ENCODE measurements around the gene SRSF2. TPM values are rescaled to one million over a fixed set of nuclear protein-coding genes. Genes with fewer than 3 reads are reported as not detected.
"Not testable (repeated sequence)": the region's sequence is repeated elsewhere in the genome, so short reads cannot be mapped to it uniquely, and the experiment has no call there.

Gene SRSF2
- total and polyA plus RNA-seq, 3 donors from 2014 or later, result 196 to 461 (median 365) TPM

GRCh38 chr17:76723812-76724211 lies 13.3 kb downstream of the SRSF2 start:
- TF ChIP-seq POLR2A (IDR thresholded peaks at IDR 0.05) (no peak), CTCF (IDR thresholded peaks at IDR 0.05) (no peak)
- WGBS, 2 donors, result 95% methylated on average over 9 of the region's 9 CpGs
- H3K36me3 ChIP-seq (ENCODE audit: low read depth, missing control alignments), result no peaks in the 10 kb centered on the region
- no peak overlapping the region for H3K4me3 ChIP-seq
- H3K4me1 ChIP-seq, result peaks cover 18% of the 10 kb centered on the region
- no peak for DNase-seq
- no peak overlapping the region for H3K27ac ChIP-seq
- H3K9me3 ChIP-seq, result no peaks in the 10 kb centered on the region
- H3K27me3 ChIP-seq, result no peaks in the 10 kb centered on the region
- intact Hi-C loops (cut with DNase I; ENCODE audit: low total_unique reads), result no loop called here

- H3K27ac ChIP-seq, result not testable (repeated sequence)
Measured at GRCh38 chr17:76722977-76723376, 14.2 kb downstream of the SRSF2 start.

GRCh38 chr17:76722279-76722678 lies 14.9 kb downstream of the SRSF2 start:
- TF ChIP-seq CTCF (IDR thresholded peaks at IDR 0.05) (no peak), POLR2A (IDR thresholded peaks at IDR 0.05) (no peak)
- 89 to 95% methylated on average over 8 of the region's 8 CpGs for WGBS, 2 donors
- Histone ChIP-seq H3K27ac (no peak overlapping the region), H3K9me3 (no peaks in the 10 kb centered on the region), H3K27me3 (no peaks in the 10 kb centered on the region), H3K4me3 (no peak overlapping the region), H3K36me3 (ENCODE audit: low read depth, missing control alignments) (no peaks in the 10 kb centered on the region), H3K4me1 (peaks cover 9% of the 10 kb centered on the region)
- DNase-seq, result peak; percentile 11
- intact Hi-C loops (cut with DNase I; ENCODE audit: low total_unique reads), result no loop called here

More at GRCh38 chr17:76722977-76723376, 14.2 kb downstream of the SRSF2 start:
- DNase-seq, result peak; percentile 11
- intact Hi-C loops (cut with DNase I; ENCODE audit: low total_unique reads); H3K4me3 ChIP-seq; H3K36me3 ChIP-seq (ENCODE audit: low read depth, missing control alignments); H3K27me3 ChIP-seq; H3K9me3 ChIP-seq: not testable (repeated sequence)
- H3K4me1 ChIP-seq, result peaks cover 16% of the 10 kb centered on the region
- WGBS, 2 donors, result 92 to 93% methylated on average over 8 of the region's 8 CpGs

GRCh38 chr17:76721463-76721862 lies 15.7 kb downstream of the SRSF2 start:
- Histone ChIP-seq H3K9me3 (no peaks in the 10 kb centered on the region), H3K36me3 (ENCODE audit: low read depth, missing control alignments) (no peaks in the 10 kb centered on the region), H3K27me3 (no peaks in the 10 kb centered on the region), H3K27ac (peak overlapping the region; percentile 24 to 29), H3K4me3 (no peak overlapping the region), H3K4me1 (peaks cover 14% of the 10 kb centered on the region)
- intact Hi-C loops (cut with DNase I; ENCODE audit: low total_unique reads), result no loop called here
- TF ChIP-seq POLR2A (IDR thresholded peaks at IDR 0.05), result no peak
- no peak for TF ChIP-seq CTCF (IDR thresholded peaks at IDR 0.05)
- peak; percentile 4 for DNase-seq
- WGBS, 2 donors, result 60 to 74% methylated on average over 10 of the region's 10 CpGs

- H3K9me3 ChIP-seq, result no peaks in the 10 kb centered on the region
- H3K4me1 ChIP-seq, result peaks cover 15% of the 10 kb centered on the region
- H3K4me3 ChIP-seq, result no peak overlapping the region
- WGBS, 2 donors, result 57 to 76% methylated on average over 8 to 9 of the region's 9 CpGs
- DNase-seq, result peak; percentile 66
- TF ChIP-seq CTCF (IDR thresholded peaks at IDR 0.05) (no peak), POLR2A (IDR thresholded peaks at IDR 0.05) (no peak)
- H3K27me3 ChIP-seq, result no peaks in the 10 kb centered on the region
- peak overlapping the region in 1 of 2 donors; percentile 24 for H3K27ac ChIP-seq
- intact Hi-C loops (cut with DNase I; ENCODE audit: low total_unique reads), result no loop called here
- no peaks in the 10 kb centered on the region for H3K36me3 ChIP-seq (ENCODE audit: low read depth, missing control alignments)
Measured at GRCh38 chr17:76720941-76721340, 16.2 kb downstream of the SRSF2 start.

Data from testis (tissue), 3 donors.